Astrocyte (in vitro differentiated cells and primary cell): ENCODE results near the gene UVRAG.

Source experiments
- CTCF ChIP-seq: IDR thresholded peaks from 2 replicates; pipeline ENCODE4 v1.5.1; 2011; ENCODE audit warnings: low read depth, mild to moderate bottlenecking, inconsistent platforms, low read length, moderate library complexity; ENCODE audit not compliant: insufficient read depth
- EZH2 ChIP-seq: IDR thresholded peaks from 2 replicates; pipeline ENCODE4 v1.6.1; 2012; ENCODE audit warnings: mild to moderate bottlenecking, low read length, inconsistent platforms; ENCODE audit not compliant: insufficient read depth

GRCh38 chr11:75840522-75840921 is 25.5 kb downstream of the UVRAG start:
- TF ChIP-seq EZH2 (no peak), CTCF (no peak)
